MM.1S (cell line): Measurements from ENCODE around the gene CRKL.

Source experiments
- EZH2phosphoT487 ChIP-seq: fragments of 300-600 bp; sonication (generic); IDR thresholded peaks from 2 replicates; pipeline ENCODE4 v1.6.1; 2018; ENCODE audit warnings: antibody characterized with exemption, low read length
- TF ChIP-seq, protein P1 (sequence below): fragments of 300-600 bp; sonication (generic); IDR thresholded peaks from 2 replicates; pipeline ENCODE4 v1.5.1; 2016; ENCODE audit warnings: antibody characterized with exemption, low read length, mixed read lengths

DNA sequence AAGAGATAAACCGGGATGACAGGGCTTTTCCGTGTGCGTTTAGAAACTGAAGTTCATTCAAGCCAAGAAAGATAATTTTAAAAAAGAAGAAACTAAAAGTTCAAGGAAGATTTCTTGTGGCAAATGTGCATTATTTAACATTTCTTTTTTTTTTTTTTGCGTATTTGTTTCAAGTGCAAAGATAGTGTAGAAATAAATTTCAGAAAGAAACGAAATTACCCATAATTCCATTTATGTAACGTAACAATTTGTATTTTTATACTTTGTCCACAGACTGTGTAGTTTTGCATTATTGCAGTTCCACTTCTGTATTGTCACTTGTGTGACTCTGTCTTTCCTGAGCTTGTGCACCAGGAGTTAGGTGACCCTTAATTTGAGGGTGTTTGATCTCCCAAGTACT is 34.4 kb upstream of the CRKL start:
- TF ChIP-seq, protein P1, sequence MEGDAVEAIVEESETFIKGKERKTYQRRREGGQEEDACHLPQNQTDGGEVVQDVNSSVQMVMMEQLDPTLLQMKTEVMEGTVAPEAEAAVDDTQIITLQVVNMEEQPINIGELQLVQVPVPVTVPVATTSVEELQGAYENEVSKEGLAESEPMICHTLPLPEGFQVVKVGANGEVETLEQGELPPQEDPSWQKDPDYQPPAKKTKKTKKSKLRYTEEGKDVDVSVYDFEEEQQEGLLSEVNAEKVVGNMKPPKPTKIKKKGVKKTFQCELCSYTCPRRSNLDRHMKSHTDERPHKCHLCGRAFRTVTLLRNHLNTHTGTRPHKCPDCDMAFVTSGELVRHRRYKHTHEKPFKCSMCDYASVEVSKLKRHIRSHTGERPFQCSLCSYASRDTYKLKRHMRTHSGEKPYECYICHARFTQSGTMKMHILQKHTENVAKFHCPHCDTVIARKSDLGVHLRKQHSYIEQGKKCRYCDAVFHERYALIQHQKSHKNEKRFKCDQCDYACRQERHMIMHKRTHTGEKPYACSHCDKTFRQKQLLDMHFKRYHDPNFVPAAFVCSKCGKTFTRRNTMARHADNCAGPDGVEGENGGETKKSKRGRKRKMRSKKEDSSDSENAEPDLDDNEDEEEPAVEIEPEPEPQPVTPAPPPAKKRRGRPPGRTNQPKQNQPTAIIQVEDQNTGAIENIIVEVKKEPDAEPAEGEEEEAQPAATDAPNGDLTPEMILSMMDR = no peak
- no peak for TF ChIP-seq EZH2phosphoT487
